Mesothelial cell of epicardium (in vitro differentiated cells): ENCODE measurements around the gene HIPK4. TPM values are rescaled to one million over a fixed set of nuclear protein-coding genes. Genes with fewer than 3 reads are reported as not detected.

Experiments
- DNase-seq, 2 experiments: peaks; one replicate each; pipeline ENCODE4 v3.0.0; 2021; ENCODE audit warnings: low spot score in 2 of 2; ENCODE audit not compliant: unreplicated experiment in 2 of 2
- H3K27ac Mint-ChIP-seq: 2 replicates; pipeline ENCODE4 v1.8.0; 2021; ENCODE audit warnings: mixed read lengths
- H3K27me3 Mint-ChIP-seq: 2 replicates; pipeline ENCODE4 v1.8.0; 2021; ENCODE audit warnings: low read depth, mixed read lengths
- H3K36me3 Mint-ChIP-seq: 2 replicates; pipeline ENCODE4 v1.8.0; 2021; ENCODE audit warnings: mixed read lengths
- H3K4me1 Mint-ChIP-seq: 2 replicates; pipeline ENCODE4 v1.8.0; 2021; ENCODE audit warnings: mixed read lengths
- H3K4me3 Mint-ChIP-seq: 2 replicates; pipeline ENCODE4 v1.8.0; 2021; ENCODE audit warnings: mild to moderate bottlenecking, moderate library complexity, mixed read lengths
- H3K9me3 Mint-ChIP-seq: 2 replicates; pipeline ENCODE4 v1.8.0; 2021; ENCODE audit warnings: mixed read lengths
- total RNA-seq: library from RNA; stranded (reverse); gene quantifications from 3 replicates; pipeline ENCODE4 v1.2.1, GENCODE V29; 2021
- TF ChIP-seq, protein P1 (sequence below): fragments of 200-600 bp; sonication (generic); IDR thresholded peaks from one replicate; pipeline ENCODE4 v1.5.0; 2021; ENCODE audit warnings: antibody characterized with exemption; ENCODE audit not compliant: unreplicated experiment

Gene HIPK4
- total RNA-seq, 1 donor from 2014 or later, result 0.31 TPM

DNA sequence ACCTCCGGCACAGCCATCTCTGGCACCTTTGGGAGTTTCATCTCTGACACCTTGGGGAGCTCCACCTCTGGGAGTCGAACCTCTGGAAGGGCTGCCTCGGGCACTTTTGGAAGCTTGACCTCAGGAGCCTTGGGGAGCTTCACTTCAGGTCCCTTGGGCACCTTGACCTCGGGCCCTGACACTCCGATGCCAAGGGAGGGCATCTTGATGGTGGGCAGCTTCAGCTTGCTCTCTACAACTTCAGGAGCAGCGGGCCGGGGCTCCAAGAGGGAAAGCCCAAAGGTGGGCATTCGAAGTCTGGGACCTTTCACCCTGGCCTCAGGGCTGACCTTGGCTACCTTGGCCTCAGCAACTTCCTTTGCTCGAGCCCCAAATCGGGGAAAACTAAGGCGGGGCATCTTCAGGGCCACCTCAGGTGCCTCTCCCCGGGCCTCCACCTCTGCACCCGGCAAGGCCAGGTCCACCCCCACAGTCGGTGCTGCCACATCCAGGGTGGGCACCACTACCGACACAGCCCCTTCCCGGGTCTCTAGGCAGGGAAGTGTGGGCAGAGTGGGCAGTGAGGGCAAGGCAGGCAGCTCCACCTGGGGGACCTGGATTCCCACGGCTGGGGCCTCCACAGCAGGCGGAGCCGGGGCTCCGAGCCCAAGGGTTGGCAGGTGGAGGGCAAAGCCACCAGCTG, 7.0 kb upstream of the HIPK4 start:
- DNase-seq, result no peak
- TF ChIP-seq, protein P1, sequence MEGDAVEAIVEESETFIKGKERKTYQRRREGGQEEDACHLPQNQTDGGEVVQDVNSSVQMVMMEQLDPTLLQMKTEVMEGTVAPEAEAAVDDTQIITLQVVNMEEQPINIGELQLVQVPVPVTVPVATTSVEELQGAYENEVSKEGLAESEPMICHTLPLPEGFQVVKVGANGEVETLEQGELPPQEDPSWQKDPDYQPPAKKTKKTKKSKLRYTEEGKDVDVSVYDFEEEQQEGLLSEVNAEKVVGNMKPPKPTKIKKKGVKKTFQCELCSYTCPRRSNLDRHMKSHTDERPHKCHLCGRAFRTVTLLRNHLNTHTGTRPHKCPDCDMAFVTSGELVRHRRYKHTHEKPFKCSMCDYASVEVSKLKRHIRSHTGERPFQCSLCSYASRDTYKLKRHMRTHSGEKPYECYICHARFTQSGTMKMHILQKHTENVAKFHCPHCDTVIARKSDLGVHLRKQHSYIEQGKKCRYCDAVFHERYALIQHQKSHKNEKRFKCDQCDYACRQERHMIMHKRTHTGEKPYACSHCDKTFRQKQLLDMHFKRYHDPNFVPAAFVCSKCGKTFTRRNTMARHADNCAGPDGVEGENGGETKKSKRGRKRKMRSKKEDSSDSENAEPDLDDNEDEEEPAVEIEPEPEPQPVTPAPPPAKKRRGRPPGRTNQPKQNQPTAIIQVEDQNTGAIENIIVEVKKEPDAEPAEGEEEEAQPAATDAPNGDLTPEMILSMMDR, result no peak
- Mint-ChIP-seq H3K4me1 (peaks cover 6% of the 10 kb centered on the region), H3K4me3 (no peak overlapping the region), H3K27ac (no peak overlapping the region), H3K27me3 (no peaks in the 10 kb centered on the region), H3K36me3 (no peaks in the 10 kb centered on the region), H3K9me3 (no peaks in the 10 kb centered on the region)

DNA sequence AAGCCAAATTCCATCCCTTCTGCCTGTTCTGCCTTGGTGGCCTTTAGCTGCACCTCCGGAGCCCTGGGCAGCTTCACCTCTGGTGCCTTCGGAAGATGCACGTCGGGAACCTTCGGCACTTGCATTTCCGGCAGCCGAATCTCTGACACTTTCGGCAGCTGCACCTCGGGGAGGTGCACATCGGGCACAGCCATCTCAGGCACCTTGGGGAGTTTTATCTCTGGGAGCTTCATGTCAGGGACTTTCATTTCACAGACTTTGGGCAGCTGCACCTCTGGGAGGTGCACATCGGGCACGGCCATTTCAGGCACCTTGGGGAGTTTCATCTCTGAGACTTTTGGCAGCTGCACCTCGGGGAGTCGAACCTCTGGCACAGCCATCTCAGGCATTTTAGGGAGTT, 6.0 kb upstream of the HIPK4 start:
- DNase-seq, result no peak
- no peak overlapping the region for H3K4me3 Mint-ChIP-seq
- H3K4me1 Mint-ChIP-seq, result peaks cover 6% of the 10 kb centered on the region
- H3K36me3 Mint-ChIP-seq, result no peaks in the 10 kb centered on the region
- TF ChIP-seq, protein P1, result no peak
- no peaks in the 10 kb centered on the region for H3K9me3 Mint-ChIP-seq
- no peaks in the 10 kb centered on the region for H3K27me3 Mint-ChIP-seq
- H3K27ac Mint-ChIP-seq, result no peak overlapping the region

DNA sequence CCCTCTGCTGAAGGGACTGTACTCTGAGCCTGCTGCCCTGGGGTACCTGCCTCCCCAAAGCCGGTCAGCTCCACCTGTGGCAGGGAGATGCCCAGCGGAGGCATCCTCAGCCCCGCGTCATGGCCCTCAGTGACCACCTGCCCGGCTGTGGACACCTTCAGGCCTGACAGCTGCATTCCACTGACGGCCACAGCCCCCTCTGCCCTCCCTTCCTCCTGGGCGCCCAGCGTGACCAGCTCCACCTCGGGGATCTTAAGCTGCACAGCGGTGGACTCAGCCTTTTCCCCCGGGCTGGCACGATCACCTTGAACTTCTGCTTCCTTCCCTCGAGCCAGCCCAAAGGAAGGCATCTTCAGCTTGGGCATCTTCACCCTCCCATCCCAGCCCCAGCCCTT, 4.8 kb upstream of the HIPK4 start:
- Mint-ChIP-seq H3K27ac (no peak overlapping the region), H3K4me1 (peaks cover 6% of the 10 kb centered on the region), H3K4me3 (no peak overlapping the region), H3K9me3 (no peaks in the 10 kb centered on the region), H3K27me3 (no peaks in the 10 kb centered on the region), H3K36me3 (no peaks in the 10 kb centered on the region)
- DNase-seq, result no peak
- TF ChIP-seq, protein P1, result no peak

DNA sequence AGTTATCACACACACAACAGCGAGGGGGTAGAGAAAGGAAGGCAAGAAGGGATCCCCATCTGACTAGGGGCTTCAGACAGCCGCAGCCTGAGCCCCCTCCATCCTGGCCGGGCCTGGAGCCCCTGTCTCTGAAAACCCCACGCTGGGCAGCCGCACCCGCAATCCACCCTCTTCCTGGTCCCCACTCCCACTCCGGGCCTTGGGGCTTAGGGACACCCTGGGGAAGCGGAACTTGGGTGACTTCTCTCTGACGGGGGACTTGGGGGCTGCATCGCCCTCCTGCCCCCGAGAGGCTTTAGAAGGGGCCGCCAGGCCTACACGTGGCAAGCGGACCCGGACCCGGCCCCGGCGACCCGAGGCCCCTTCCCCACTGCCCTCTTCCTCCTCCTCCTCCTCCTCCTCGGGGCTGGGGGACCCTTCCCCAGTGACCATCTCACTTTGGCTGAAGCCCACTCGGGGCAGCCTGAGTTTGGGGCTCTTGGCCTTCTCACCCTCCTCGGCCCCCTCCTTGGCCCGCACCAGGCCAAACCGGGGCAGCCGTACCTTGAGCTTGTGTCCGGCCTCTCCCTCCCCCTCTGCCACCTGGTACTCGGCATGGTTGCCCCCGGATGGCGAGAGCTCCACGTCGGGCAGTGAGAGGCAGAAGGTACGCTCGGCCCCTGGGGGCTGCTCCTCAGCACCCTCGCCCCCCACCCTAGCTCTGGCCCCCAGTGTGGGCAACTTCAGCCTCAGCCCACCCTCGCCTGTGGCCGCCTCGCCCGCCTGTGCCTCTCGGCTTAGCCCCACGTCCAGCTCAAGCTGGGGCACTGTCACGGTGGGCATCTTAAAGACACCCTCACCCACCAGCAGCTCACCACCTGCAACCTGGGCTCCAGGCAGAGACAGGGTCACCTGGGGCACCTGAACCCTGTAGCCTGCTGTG, 4.2 kb upstream of the HIPK4 start:
- DNase-seq, result no peak
- Mint-ChIP-seq H3K9me3 (no peaks in the 10 kb centered on the region), H3K27me3 (no peaks in the 10 kb centered on the region), H3K4me3 (no peak overlapping the region), H3K4me1 (peaks cover 6% of the 10 kb centered on the region), H3K36me3 (no peaks in the 10 kb centered on the region), H3K27ac (no peak overlapping the region)
- TF ChIP-seq, protein P1, result no peak

DNA sequence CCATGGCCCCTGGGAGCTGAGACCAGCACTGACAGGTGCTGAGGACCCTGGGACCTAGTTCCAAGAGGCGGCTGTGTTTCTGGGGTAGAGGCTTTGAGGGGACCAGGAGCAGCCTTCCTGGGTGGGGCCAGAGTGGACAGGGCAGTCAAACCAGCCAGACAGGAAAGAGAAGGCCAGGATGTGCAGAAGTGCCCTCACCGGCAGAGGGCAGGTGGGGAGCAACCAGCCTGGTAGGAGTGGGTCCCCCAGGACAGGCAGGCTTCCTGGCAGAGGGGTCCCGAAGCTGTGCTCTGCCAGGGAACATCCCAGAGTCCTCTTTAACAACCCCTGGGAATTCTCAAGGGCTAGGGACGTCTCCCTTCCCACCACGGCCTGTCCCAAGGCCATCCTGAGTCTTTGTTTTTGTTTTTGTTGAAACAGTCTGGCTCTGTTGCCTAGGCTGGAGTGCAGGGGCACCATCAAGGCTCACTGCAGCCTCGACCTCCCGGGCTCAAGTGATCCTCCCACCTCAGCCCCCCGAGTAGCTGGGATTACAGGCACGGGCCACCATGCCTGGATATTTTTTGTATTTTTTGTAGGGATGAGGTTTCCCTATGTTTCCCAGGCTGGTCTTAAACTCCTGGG, 3.0 kb upstream of the HIPK4 start:
- no peak overlapping the region for H3K4me3 Mint-ChIP-seq
- TF ChIP-seq, protein P1, result no peak
- no peak overlapping the region for H3K27ac Mint-ChIP-seq

More for the DNA sequence above, 3.0 kb upstream of the HIPK4 start:
- Mint-ChIP-seq H3K9me3 (no peaks in the 10 kb centered on the region), H3K27me3 (no peaks in the 10 kb centered on the region), H3K4me1 (peaks cover 6% of the 10 kb centered on the region), H3K36me3 (no peaks in the 10 kb centered on the region)
- no peak for DNase-seq
